ENCODE data around the gene HILPDA.

HILPDA gene, protein sequence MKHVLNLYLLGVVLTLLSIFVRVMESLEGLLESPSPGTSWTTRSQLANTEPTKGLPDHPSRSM

GRCh38 chr7:128455543-128456254 is at the start of gene HILPDA:
Gene HILPDA, plus strand, starts transcription at chr7:128455878. Its CDS starts 1,391 bp downstream, at chr7:128457269.
- DNase-seq, result peak; percentile 94

DNA sequence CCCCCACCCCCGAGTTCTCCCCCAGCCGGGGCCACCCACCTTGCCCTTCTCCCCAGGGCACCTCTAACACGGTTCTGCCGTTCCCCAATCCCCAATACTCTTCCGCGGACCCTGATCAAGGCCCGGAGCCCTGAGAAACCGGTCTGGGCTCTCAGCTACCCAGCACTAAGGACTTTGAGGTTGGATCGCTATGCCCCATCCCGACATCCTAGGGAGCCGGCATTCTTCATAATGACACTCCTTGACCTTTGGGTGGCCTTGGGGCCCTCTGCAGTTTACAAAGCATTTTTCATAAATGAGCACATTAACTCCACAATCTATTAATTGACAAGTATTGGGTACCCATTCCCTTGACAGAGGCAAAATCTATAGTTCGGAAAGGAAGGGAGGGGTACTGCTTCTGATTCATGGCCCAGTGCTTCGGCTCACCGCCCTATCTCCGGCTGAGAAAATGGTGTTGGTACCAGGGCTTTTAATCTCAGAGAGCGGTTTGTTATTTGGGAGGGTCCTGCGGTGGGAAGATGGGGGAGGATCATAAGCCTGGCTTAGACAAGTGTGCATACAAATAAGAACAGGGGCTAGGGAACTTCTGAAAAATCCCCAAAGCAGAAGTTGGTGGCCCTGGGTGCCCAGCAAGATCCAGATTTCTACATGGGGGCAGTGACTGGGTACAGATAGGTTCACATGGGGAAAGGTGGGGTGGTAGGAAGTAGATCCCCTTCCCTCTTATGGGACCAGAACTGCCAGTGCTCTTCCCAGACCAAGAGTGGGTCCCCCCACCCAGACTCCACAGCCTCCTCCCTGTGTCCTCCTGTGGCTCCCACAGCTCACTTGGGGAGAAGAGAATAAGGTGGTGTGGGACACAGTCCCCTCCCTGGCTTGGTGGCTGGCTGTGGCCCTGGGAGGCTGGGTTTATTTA is 49.1 kb upstream of the HILPDA start:
- no peak for DNase-seq

GRCh38 chr7:128407233-128407589 is 48.5 kb upstream of the HILPDA start:
- DNase-seq, result no peak

- no peak for DNase-seq
Measured at GRCh38 chr7:128407751-128408708, 47.6 kb upstream of the HILPDA start.

DNA sequence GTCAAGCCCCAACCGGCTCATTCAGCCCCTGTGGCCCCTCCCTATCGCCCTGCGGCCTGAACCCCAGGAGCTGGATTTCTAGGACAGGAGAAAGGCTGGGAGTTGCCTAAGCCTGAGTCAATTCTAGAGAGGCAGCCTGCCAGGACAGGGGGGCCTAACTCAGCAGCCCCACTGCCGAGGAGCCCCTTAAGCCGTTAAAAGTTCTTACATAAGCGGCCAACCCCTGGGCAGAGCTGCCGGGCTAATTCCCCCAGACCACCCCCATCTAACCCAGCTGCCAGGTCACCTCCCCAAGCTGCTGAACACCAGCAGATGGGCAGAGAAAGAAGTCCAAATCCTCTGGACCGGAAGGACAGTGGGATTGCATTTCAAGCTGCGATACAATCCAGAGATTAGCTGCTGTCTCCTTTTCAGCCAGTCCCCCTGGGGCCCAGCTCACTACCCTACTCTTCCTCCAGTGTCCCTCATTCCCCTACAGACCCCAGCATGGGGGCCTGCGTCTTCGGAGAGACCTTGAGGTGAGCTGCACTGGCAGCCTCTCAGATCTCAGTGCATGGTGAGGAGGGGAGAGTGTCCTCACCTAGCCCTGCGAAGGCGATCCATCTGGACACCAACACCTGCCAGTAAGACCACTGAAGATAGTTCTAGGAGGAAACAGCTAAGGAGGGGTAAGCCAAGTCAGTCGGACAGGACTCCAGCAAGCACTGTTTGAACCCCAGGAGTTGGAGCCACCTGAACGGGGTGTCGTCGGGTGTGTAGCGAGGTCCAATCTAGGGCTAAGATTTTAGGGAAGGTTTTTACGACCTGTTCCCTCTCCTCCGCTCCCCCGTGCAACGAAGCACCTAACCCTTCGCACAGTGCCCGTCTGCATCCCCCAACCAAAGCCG is 46.7 kb upstream of the HILPDA start:
- no peak for DNase-seq

DNA sequence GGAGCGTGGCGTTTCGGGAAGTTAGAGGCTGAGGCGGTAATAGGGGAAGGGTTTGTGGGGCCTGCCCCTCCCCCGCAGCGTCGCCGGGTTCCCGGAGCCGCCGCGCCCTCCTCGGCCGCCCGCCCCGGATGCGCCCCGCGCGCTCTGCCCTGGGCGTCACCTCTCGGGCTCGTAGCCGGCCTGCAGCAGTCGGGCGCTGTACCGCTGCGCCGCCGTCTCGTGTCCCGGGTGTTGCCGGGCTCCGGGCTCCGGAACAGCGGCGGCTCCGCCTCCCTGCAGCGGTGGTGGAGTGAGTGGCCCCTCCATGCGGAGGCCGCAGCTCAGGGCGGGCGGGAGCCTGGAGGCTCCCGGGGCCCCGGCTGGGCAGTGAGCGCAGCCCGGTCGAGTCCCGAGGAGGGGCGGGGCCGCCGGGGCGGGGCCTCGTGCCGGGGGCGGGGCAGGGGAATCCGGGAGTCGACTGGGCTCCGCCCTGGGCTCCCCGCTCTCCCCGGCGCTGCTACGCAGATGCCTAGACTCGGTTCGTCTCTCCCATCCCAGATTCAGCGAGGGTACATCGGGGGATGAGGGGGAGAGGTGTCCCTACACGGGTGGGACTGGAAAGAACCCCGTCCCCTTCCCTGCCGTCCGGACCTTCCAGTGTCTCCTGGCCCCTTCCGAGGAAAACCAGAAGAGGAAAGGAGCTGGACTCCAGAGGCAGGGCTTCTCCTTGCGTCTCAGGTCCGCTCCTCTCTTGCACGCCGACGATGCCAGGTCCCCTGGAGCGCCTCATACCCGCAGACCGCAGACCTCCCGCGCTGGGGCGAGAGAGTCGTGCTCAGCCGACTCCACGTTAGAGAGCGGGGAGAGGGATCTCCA is 45.9 kb upstream of the HILPDA start, which contains the start of gene IMPDH1:
TSS of gene IMPDH1 (minus strand) at position 387 of the 855 bp plus-strand sequence. CDS start at position 306, 81 bp downstream.
- peak; percentile 88 for DNase-seq

DNA sequence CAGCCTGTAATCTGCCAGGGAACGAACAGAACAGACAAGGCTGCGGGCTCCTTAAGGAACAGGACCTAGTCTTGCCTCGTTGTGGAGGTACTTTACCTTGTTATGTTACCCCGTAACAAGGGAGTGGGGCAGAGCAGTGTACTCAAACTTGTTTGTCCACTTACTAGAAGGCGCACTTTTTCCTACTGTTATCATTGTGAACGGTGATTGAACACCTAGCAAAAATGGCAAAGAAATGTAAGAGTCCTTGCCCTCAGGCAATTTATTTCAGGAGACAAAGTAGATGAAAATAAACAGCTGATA is 45.3 kb upstream of the HILPDA start:
- DNase-seq, result no peak

DNA sequence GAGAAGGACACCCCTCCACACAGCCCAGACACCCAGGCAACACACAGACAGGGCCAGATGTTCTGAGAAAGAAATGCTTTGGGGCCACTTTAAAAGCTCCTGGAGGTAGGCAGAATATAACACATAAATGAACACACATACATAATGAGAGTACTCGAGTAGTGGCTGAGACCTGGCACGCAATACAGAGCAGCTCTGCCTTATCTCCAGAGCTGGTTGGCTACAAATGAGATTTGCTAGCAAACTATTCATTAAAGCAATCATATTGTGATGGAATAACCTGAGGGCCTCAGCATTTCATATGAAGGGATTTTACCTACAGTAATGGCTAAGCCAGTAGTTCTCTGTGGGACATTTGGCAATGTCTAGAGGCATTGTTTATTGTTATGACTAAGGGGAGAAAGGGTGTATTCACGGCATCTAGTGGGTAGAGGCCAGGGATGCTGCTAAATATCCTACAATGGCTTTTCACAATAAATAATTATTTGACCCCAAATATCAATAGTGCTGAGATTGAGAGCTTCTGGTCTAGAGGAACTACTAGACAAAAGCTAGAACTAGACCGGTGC is 40.4 kb upstream of the HILPDA start:
- no peak for DNase-seq

DNA sequence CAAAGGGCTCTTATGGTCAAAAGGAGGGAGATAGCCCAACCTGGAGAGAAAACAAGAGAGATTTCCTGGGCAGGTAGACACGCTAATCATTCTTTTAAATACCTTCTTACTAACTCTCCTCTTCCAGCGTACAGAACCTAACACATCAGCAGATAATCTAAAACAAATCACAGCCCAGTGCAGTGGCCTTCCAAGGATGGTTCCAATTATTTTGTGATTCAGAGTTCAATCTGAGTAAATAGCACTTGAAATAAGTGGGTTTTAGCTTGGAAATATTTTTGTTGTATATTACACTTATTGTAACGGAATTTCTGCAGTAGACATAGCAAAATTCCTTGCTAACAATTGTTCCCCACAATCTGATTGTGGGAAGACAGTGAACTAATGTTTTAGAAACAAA is 38.6 kb upstream of the HILPDA start:
- DNase-seq, result no peak

- no peak for DNase-seq
Measured at GRCh38 chr7:128419257-128419656, 36.4 kb upstream of the HILPDA start.

DNA sequence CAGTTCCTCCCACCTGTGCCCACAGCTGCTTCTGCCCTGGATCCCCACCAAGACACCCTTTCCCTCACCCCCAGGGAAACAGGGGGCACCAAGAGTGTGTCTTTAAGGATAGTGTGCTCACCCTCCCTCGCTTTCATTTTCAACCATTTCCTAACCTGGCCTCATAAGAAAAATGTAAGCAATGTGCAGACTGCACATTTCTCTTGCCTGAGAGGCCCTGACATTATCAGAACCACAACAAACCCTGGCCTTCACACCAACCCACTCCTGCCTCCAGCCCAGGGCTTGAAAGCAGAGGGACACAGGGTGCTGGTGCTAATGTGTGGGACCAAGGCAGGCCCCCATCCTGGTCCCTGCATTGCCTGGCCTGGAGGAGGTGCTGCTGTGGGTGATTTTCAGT is 34.9 kb upstream of the HILPDA start:
- no peak for DNase-seq

- no peak for DNase-seq
Measured at GRCh38 chr7:128421384-128421783, 34.3 kb upstream of the HILPDA start.

DNA sequence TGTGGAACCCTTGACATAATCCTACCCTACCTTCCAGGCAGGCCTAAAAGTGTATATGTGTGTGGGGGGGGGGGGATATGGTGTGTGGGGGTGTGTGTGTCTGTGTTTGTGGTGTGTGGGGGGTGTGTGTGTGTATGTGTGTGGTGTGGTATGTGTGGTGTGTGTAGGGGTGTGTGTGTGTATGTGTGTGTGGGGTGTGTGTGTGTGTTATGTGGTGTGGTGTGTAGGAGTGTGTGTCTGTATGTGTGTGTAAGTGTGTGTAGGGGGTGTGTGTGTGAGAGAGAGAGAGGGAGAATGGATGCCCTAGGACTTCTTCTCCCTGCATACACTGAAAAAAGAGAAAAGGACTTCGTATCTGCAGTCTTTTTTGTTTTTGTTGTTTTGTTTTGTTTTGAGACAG is 33.6 kb upstream of the HILPDA start:
- no peak for DNase-seq

DNA sequence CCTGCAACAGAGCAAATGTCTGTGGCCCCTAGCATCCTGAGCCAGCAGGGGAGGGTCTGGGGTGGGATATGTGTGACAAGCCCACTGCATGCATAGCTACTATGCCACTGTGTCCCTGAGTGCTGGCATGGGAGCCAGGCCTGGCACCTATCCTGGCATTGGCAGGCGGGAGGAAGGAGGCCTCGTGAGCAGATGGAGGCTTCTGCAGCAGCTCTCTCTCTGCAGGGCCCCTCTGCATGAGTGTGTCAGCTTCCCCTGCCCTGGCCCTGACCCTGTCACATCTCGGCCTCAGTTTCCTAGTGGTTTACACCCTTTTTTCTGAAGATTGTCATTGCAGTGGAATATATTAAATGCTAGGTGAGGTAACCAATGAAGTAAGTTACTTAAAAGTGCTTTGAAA is 32.8 kb upstream of the HILPDA start:
- DNase-seq, result peak; percentile 39

- DNase-seq, result no peak
Measured at GRCh38 chr7:128424686-128425275, 30.9 kb upstream of the HILPDA start.

- DNase-seq, result peak; percentile 80
Measured at GRCh38 chr7:128425850-128426249, 29.8 kb upstream of the HILPDA start.

GRCh38 chr7:128427289-128427891 is 28.3 kb upstream of the HILPDA start:
- DNase-seq, result peak; percentile 69

DNA sequence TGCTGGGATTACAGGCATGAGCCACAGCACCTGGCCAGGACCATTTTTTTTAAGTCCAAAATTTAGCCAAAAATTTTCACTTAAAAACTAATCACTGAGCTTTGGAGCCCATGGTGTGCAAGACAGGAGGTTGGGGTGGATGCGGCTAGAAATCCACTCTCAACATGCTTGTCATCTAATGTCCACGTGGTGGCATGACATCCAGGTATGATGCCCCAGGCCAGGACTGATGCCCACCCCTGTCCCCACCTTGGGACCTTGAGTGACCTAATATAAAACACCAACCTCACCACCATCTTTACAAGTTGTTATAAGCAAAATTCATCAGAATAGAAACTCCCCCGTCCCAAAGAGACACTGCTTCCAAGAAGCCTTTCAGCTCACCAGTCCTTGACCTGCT is 25.5 kb upstream of the HILPDA start:
- no peak for DNase-seq

- no peak for DNase-seq
Measured at GRCh38 chr7:128431221-128431620, 24.5 kb upstream of the HILPDA start.

DNA sequence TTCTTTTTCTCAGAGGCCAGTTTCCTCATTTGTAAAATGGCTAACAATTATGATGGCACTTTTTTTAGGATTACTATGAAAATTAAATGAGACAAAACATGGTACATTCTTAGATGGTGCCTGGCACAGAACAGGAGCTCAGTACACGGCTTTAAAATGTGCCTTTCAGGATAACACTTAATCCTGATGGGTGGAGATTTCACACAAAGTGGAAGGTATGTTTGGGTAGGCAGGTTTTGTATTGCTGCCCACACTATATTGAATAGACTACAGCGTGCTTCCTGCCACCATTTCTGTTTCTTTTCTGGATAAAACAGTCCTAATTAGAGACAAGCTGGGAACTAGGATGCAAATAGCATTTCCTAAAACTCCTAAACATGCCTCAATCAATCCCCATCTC is 23.9 kb upstream of the HILPDA start:
- no peak for DNase-seq
